ENCODE measurements around the gene FGL2.

DNA sequence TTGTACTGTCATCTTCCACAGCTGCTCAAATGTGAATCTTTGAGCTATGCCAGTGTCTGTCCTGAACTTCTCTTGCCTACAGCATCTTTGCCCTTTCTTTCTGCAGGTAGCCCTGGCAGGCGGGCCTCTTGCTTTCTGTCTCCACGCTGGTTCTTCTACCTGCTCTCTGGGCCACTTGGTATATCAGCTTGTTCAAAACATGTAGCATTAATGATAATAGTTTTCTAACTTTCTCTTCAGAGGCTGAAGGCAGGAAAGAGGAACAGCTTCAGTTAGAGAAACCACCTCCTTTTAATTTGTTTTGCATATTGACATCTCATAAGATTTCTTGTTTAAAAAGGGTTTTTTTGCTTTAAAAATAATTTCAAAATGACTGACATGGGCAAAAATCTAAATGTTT, 923 bp upstream of the FGL2 start:
- TF ChIP-seq, protein P1, sequence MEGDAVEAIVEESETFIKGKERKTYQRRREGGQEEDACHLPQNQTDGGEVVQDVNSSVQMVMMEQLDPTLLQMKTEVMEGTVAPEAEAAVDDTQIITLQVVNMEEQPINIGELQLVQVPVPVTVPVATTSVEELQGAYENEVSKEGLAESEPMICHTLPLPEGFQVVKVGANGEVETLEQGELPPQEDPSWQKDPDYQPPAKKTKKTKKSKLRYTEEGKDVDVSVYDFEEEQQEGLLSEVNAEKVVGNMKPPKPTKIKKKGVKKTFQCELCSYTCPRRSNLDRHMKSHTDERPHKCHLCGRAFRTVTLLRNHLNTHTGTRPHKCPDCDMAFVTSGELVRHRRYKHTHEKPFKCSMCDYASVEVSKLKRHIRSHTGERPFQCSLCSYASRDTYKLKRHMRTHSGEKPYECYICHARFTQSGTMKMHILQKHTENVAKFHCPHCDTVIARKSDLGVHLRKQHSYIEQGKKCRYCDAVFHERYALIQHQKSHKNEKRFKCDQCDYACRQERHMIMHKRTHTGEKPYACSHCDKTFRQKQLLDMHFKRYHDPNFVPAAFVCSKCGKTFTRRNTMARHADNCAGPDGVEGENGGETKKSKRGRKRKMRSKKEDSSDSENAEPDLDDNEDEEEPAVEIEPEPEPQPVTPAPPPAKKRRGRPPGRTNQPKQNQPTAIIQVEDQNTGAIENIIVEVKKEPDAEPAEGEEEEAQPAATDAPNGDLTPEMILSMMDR (IDR thresholded peaks at IDR 0.05) = no peak
- no peak for TF ChIP-seq POLR2AphosphoS5 (IDR thresholded peaks at IDR 0.05)

Measured in transverse colon (tissue), 4 donors.